ENCODE measurements around the gene PTCHD1.

- TF ChIP-seq CTCF (IDR thresholded peaks at IDR 0.05) (no peak), POLR2A (IDR thresholded peaks at IDR 0.05) (no peak), EP300 (IDR thresholded peaks at IDR 0.05) (no peak), POLR2AphosphoS5 (IDR thresholded peaks at IDR 0.05) (no peak)
Measured at GRCh38 chrX:23387550-23388184, 53.0 kb downstream of the PTCHD1 start.

Data from gastroesophageal sphincter (tissue), 3 donors.